Mucosa of stomach (tissue), 1 donor: ENCODE data around the gene LTBP1.

ENCODE experiments used
- H3K27me3 ChIP-seq: one replicate; pipeline ENCODE4 v1.7.0; 2013; ENCODE audit warnings: mild to moderate bottlenecking, low read length; ENCODE audit not compliant: control insufficient read depth, insufficient read depth
- H3K36me3 ChIP-seq: one replicate; pipeline ENCODE4 v1.7.0; 2013; ENCODE audit warnings: low read length; ENCODE audit not compliant: control insufficient read depth, insufficient read depth
- H3K4me1 ChIP-seq: one replicate; pipeline ENCODE4 v1.7.0; 2013; ENCODE audit warnings: mild to moderate bottlenecking, low read length; ENCODE audit not compliant: control insufficient read depth, insufficient read depth
- H3K4me3 ChIP-seq: one replicate; pipeline ENCODE4 v1.7.0; 2013; ENCODE audit warnings: low read length
- H3K9ac ChIP-seq: one replicate; pipeline ENCODE4 v1.7.0; 2013; ENCODE audit warnings: mild to moderate bottlenecking, low read length, moderate library complexity
- H3K9me3 ChIP-seq: one replicate; pipeline ENCODE4 v1.7.0; 2013; ENCODE audit warnings: mild to moderate bottlenecking, low read length, moderate library complexity; ENCODE audit not compliant: control insufficient read depth
- donor health status: Pancreatic carcinoma.

Gene LTBP1

DNA sequence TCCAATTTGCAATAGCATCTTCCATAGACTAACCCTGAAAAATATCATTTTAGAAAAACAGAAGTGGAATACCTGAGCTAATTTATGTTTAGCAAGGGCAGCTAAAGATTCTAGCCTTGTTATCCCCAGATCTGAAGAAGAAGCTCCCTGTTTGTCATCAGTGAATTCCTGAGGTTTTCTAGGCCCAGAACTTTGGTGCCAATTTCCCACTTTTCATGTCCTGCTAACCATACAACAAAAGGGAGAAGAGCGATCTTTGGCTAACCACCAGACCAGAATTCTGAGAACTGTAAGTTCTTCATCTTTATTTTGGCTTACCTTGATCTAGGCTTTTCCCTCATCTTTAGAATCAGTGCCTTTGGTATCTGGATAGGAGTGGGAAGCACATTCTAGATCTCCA is 478.4 kb downstream of the LTBP1 start:
- H3K9me3 ChIP-seq: no peaks in the 10 kb centered on the region
- H3K9ac ChIP-seq: no peak overlapping the region
- H3K27me3 ChIP-seq: no peaks in the 10 kb centered on the region
- no peaks in the 10 kb centered on the region for H3K4me1 ChIP-seq
- no peak overlapping the region for H3K4me3 ChIP-seq
- no peaks in the 10 kb centered on the region for H3K36me3 ChIP-seq

GRCh38 chr2:33425586-33426031 is 478.9 kb downstream of the LTBP1 start:
- H3K27me3 ChIP-seq: no peaks in the 10 kb centered on the region
- no peak overlapping the region for H3K9ac ChIP-seq
- no peaks in the 10 kb centered on the region for H3K4me1 ChIP-seq
- H3K4me3 ChIP-seq: no peak overlapping the region
- no peaks in the 10 kb centered on the region for H3K36me3 ChIP-seq
- H3K9me3 ChIP-seq: no peaks in the 10 kb centered on the region

- Histone ChIP-seq H3K9me3 (no peaks in the 10 kb centered on the region), H3K27me3 (no peaks in the 10 kb centered on the region), H3K4me3 (no peak overlapping the region), H3K9ac (no peak overlapping the region), H3K36me3 (no peaks in the 10 kb centered on the region), H3K4me1 (no peaks in the 10 kb centered on the region)
Observed at GRCh38 chr2:33426666-33427231, 480.0 kb downstream of the LTBP1 start.

- no peaks in the 10 kb centered on the region for H3K9me3 ChIP-seq
- no peaks in the 10 kb centered on the region for H3K4me1 ChIP-seq
- no peaks in the 10 kb centered on the region for H3K36me3 ChIP-seq
- H3K9ac ChIP-seq: no peak overlapping the region
- H3K4me3 ChIP-seq: no peak overlapping the region
- H3K27me3 ChIP-seq: peaks cover 5% of the 10 kb centered on the region
Observed at GRCh38 chr2:33430077-33430476, 483.3 kb downstream of the LTBP1 start.

GRCh38 chr2:33430856-33431255 is 484.1 kb downstream of the LTBP1 start:
- Histone ChIP-seq H3K27me3 (peaks cover 5% of the 10 kb centered on the region), H3K9me3 (no peaks in the 10 kb centered on the region), H3K9ac (no peak overlapping the region), H3K4me3 (no peak overlapping the region), H3K36me3 (no peaks in the 10 kb centered on the region), H3K4me1 (no peaks in the 10 kb centered on the region)

GRCh38 chr2:33432871-33433270 is 486.1 kb downstream of the LTBP1 start:
- H3K27me3 ChIP-seq: peaks cover 5% of the 10 kb centered on the region
- no peak overlapping the region for H3K4me3 ChIP-seq
- no peaks in the 10 kb centered on the region for H3K36me3 ChIP-seq
- no peak overlapping the region for H3K9ac ChIP-seq
- H3K4me1 ChIP-seq: no peaks in the 10 kb centered on the region
- H3K9me3 ChIP-seq: no peaks in the 10 kb centered on the region

- H3K4me3 ChIP-seq: no peak overlapping the region
- no peaks in the 10 kb centered on the region for H3K36me3 ChIP-seq
- no peaks in the 10 kb centered on the region for H3K9me3 ChIP-seq
- no peaks in the 10 kb centered on the region for H3K4me1 ChIP-seq
- peaks cover 5% of the 10 kb centered on the region for H3K27me3 ChIP-seq
- H3K9ac ChIP-seq: no peak overlapping the region
Observed at GRCh38 chr2:33433279-33434235, 486.8 kb downstream of the LTBP1 start.

GRCh38 chr2:33435518-33435917 is 488.8 kb downstream of the LTBP1 start:
- Histone ChIP-seq H3K27me3 (peaks cover 5% of the 10 kb centered on the region), H3K9me3 (no peaks in the 10 kb centered on the region), H3K4me3 (no peak overlapping the region), H3K4me1 (no peaks in the 10 kb centered on the region), H3K36me3 (no peaks in the 10 kb centered on the region), H3K9ac (no peak overlapping the region)

GRCh38 chr2:33436083-33436482 is 489.3 kb downstream of the LTBP1 start:
- peaks cover 5% of the 10 kb centered on the region for H3K27me3 ChIP-seq
- no peak overlapping the region for H3K4me3 ChIP-seq
- H3K4me1 ChIP-seq: no peaks in the 10 kb centered on the region
- H3K36me3 ChIP-seq: no peaks in the 10 kb centered on the region
- no peaks in the 10 kb centered on the region for H3K9me3 ChIP-seq
- no peak overlapping the region for H3K9ac ChIP-seq

- Histone ChIP-seq H3K4me1 (no peaks in the 10 kb centered on the region), H3K27me3 (peaks cover 2% of the 10 kb centered on the region), H3K9me3 (no peaks in the 10 kb centered on the region), H3K9ac (no peak overlapping the region), H3K36me3 (no peaks in the 10 kb centered on the region), H3K4me3 (no peak overlapping the region)
Observed at GRCh38 chr2:33437297-33437696, 490.5 kb downstream of the LTBP1 start.

GRCh38 chr2:33437815-33438214 is 491.1 kb downstream of the LTBP1 start:
- no peaks in the 10 kb centered on the region for H3K36me3 ChIP-seq
- no peaks in the 10 kb centered on the region for H3K9me3 ChIP-seq
- no peak overlapping the region for H3K4me3 ChIP-seq
- no peaks in the 10 kb centered on the region for H3K4me1 ChIP-seq
- H3K9ac ChIP-seq: no peak overlapping the region
- no peaks in the 10 kb centered on the region for H3K27me3 ChIP-seq

- no peaks in the 10 kb centered on the region for H3K36me3 ChIP-seq
- no peaks in the 10 kb centered on the region for H3K4me1 ChIP-seq
- no peaks in the 10 kb centered on the region for H3K9me3 ChIP-seq
- no peak overlapping the region for H3K4me3 ChIP-seq
- no peak overlapping the region for H3K9ac ChIP-seq
- H3K27me3 ChIP-seq: no peaks in the 10 kb centered on the region
Observed at GRCh38 chr2:33441235-33441810, 494.6 kb downstream of the LTBP1 start.
